Suppressor macrophage (primary cell): ENCODE data around the gene CYRIA.

Source experiments
- DNase-seq, 4 experiments: peaks; one replicate each; pipeline ENCODE4 v3.0.0-alpha.2; 2020 to 2022

CYRIA gene

GRCh38 chr2:16649353-16650286, 16.0 kb downstream of the CYRIA start:
- DNase-seq, result no peak

GRCh38 chr2:16647992-16648617, 17.5 kb downstream of the CYRIA start:
- DNase-seq, result no peak

- peak in 2 of 4 experiments; percentile 51 to 52 for DNase-seq
These were observed 19.7 kb downstream of the CYRIA start for GRCh38 chr2:16645775-16646559.

GRCh38 chr2:16645088-16645487, 20.5 kb downstream of the CYRIA start:
- no peak for DNase-seq

- peak in 1 of 4 experiments; percentile 44 for DNase-seq
These were observed 21.3 kb downstream of the CYRIA start for GRCh38 chr2:16644221-16644925.

- no peak for DNase-seq
These were observed 22.5 kb downstream of the CYRIA start for GRCh38 chr2:16643099-16643498.

- peak in 3 of 4 experiments; percentile 54 to 81 (median 69) for DNase-seq
These were observed 23.5 kb downstream of the CYRIA start for GRCh38 chr2:16642088-16642487.

- no peak for DNase-seq
These were observed 24.1 kb downstream of the CYRIA start for GRCh38 chr2:16641509-16641908.

- DNase-seq, result peak in 3 of 4 experiments; percentile 53 to 72 (median 55)
These were observed 24.8 kb downstream of the CYRIA start for GRCh38 chr2:16640867-16641266.

- DNase-seq, result no peak
These were observed 25.5 kb downstream of the CYRIA start for GRCh38 chr2:16640001-16640700.

GRCh38 chr2:16639431-16639830, 26.2 kb downstream of the CYRIA start:
- no peak for DNase-seq

GRCh38 chr2:16638946-16639345, 26.7 kb downstream of the CYRIA start:
- no peak for DNase-seq

GRCh38 chr2:16637304-16637703, 28.3 kb downstream of the CYRIA start:
- peak in 1 of 4 experiments; percentile 58 for DNase-seq

- DNase-seq, result peak; percentile 50 to 73 (median 60)
These were observed 29.6 kb downstream of the CYRIA start for GRCh38 chr2:16635791-16636699.

- peak; percentile 74 to 89 (median 77) for DNase-seq
These were observed 31.8 kb downstream of the CYRIA start for GRCh38 chr2:16633621-16634430.

GRCh38 chr2:16632598-16632997, 33.0 kb downstream of the CYRIA start:
- DNase-seq, result no peak

- peak; percentile 76 to 90 (median 86) for DNase-seq
These were observed 35.2 kb downstream of the CYRIA start for GRCh38 chr2:16630463-16630862.

- DNase-seq, result no peak
These were observed 35.9 kb downstream of the CYRIA start for GRCh38 chr2:16629770-16630169.

- DNase-seq, result no peak
These were observed 36.6 kb downstream of the CYRIA start for GRCh38 chr2:16629044-16629443.

GRCh38 chr2:16628314-16628713, 37.3 kb downstream of the CYRIA start:
- peak; percentile 58 to 69 (median 68) for DNase-seq
